Central memory CD8-positive, alpha-beta T cell (primary cell): ENCODE measurements around the gene ABCB4.
A peak's percentile ranks its signal among the peaks of the same experiment; 100 is the strongest.

ENCODE experiments used
- ATAC-seq: fragments of 150-1000 bp; cut with Tn5 transposase; replicated peaks from 2 replicates; pipeline ENCODE4 v1.10.0; 2022; ENCODE audit warnings: mild to moderate bottlenecking, moderate FRiP score, moderate number of reproducible peaks; ENCODE audit not compliant: poor library complexity, severe bottlenecking; ENCODE audit errors: extremely low read depth
- DNase-seq, 2 donors: peaks; one replicate each; pipeline ENCODE4 v3.0.0; 2021; ENCODE audit warnings: low spot score in 2 of 2
- H3K27ac Mint-ChIP-seq: one replicate; pipeline ENCODE4 v1.8.0; 2022; ENCODE audit warnings: low read depth, mild to moderate bottlenecking, moderate library complexity, mixed read lengths
- H3K27me3 Mint-ChIP-seq: one replicate; pipeline ENCODE4 v1.8.0; 2022; ENCODE audit warnings: mixed read lengths
- H3K36me3 Mint-ChIP-seq: one replicate; pipeline ENCODE4 v1.8.0; 2022; ENCODE audit warnings: mild to moderate bottlenecking, moderate library complexity, mixed read lengths; ENCODE audit not compliant: insufficient read depth
- H3K4me1 Mint-ChIP-seq: one replicate; pipeline ENCODE4 v1.8.0; 2022; ENCODE audit warnings: mixed read lengths
- H3K4me3 Mint-ChIP-seq: one replicate; pipeline ENCODE4 v1.8.0; 2022; ENCODE audit warnings: mild to moderate bottlenecking, moderate library complexity, mixed read lengths
- H3K9me3 Mint-ChIP-seq: one replicate; pipeline ENCODE4 v1.8.0; 2022; ENCODE audit warnings: mixed read lengths

ABCB4 gene

GRCh38 chr7:87448388-87448787 is 27.1 kb downstream of the ABCB4 start:
- no peak for DNase-seq
- no peaks in the 10 kb centered on the region for H3K4me1 Mint-ChIP-seq
- H3K27ac Mint-ChIP-seq, result no peak overlapping the region
- no peak for ATAC-seq
- H3K27me3 Mint-ChIP-seq, result peaks cover 35% of the 10 kb centered on the region
- H3K36me3 Mint-ChIP-seq, result peaks cover 6% of the 10 kb centered on the region
- no peaks in the 10 kb centered on the region for H3K9me3 Mint-ChIP-seq
- no peak overlapping the region for H3K4me3 Mint-ChIP-seq

GRCh38 chr7:87447116-87447635 is 28.3 kb downstream of the ABCB4 start:
- Mint-ChIP-seq H3K4me3 (no peak overlapping the region), H3K27me3 (peaks cover 32% of the 10 kb centered on the region), H3K27ac (no peak overlapping the region), H3K4me1 (no peaks in the 10 kb centered on the region), H3K9me3 (no peaks in the 10 kb centered on the region), H3K36me3 (peaks cover 6% of the 10 kb centered on the region)
- DNase-seq (no peak), ATAC-seq (no peak)

GRCh38 chr7:87445897-87446296 is 29.6 kb downstream of the ABCB4 start:
- H3K4me1 Mint-ChIP-seq, result no peaks in the 10 kb centered on the region

GRCh38 chr7:87435546-87435945 is 39.9 kb downstream of the ABCB4 start:
- ATAC-seq, result no peak
- H3K4me3 Mint-ChIP-seq, result no peak overlapping the region
- H3K9me3 Mint-ChIP-seq, result no peaks in the 10 kb centered on the region

More at GRCh38 chr7:87445897-87446296, 29.6 kb downstream of the ABCB4 start:
- Mint-ChIP-seq H3K27me3 (peaks cover 24% of the 10 kb centered on the region), H3K9me3 (no peaks in the 10 kb centered on the region), H3K36me3 (peaks cover 6% of the 10 kb centered on the region), H3K4me3 (no peak overlapping the region), H3K27ac (no peak overlapping the region)
- DNase-seq (no peak), ATAC-seq (no peak)

GRCh38 chr7:87432536-87432935 is 42.9 kb downstream of the ABCB4 start:
- DNase-seq, result no peak
- Mint-ChIP-seq H3K27ac (no peak overlapping the region), H3K4me1 (no peaks in the 10 kb centered on the region), H3K4me3 (no peak overlapping the region), H3K9me3 (no peaks in the 10 kb centered on the region), H3K36me3 (no peaks in the 10 kb centered on the region), H3K27me3 (peaks cover 11% of the 10 kb centered on the region)
- ATAC-seq, result no peak

More at GRCh38 chr7:87435546-87435945, 39.9 kb downstream of the ABCB4 start:
- DNase-seq, result no peak
- H3K27me3 Mint-ChIP-seq, result no peaks in the 10 kb centered on the region
- H3K27ac Mint-ChIP-seq, result no peak overlapping the region
- H3K36me3 Mint-ChIP-seq, result no peaks in the 10 kb centered on the region
- H3K4me1 Mint-ChIP-seq, result no peaks in the 10 kb centered on the region

GRCh38 chr7:87427288-87427687 is 48.2 kb downstream of the ABCB4 start:
- ATAC-seq, result no peak
- H3K4me3 Mint-ChIP-seq, result no peak overlapping the region
- H3K27me3 Mint-ChIP-seq, result peaks cover 16% of the 10 kb centered on the region
- H3K4me1 Mint-ChIP-seq, result no peaks in the 10 kb centered on the region
- DNase-seq, result no peak
- no peak overlapping the region for H3K27ac Mint-ChIP-seq
- no peaks in the 10 kb centered on the region for H3K36me3 Mint-ChIP-seq
- no peaks in the 10 kb centered on the region for H3K9me3 Mint-ChIP-seq

GRCh38 chr7:87426160-87426559 is 49.3 kb downstream of the ABCB4 start:
- no peak for DNase-seq
- Mint-ChIP-seq H3K9me3 (no peaks in the 10 kb centered on the region), H3K27me3 (peaks cover 20% of the 10 kb centered on the region), H3K36me3 (no peaks in the 10 kb centered on the region), H3K4me3 (no peak overlapping the region), H3K4me1 (no peaks in the 10 kb centered on the region), H3K27ac (no peak overlapping the region)
- no peak for ATAC-seq

- H3K4me1 Mint-ChIP-seq, result no peaks in the 10 kb centered on the region
- H3K36me3 Mint-ChIP-seq, result no peaks in the 10 kb centered on the region
- H3K4me3 Mint-ChIP-seq, result no peak overlapping the region
- ATAC-seq, result no peak
- no peaks in the 10 kb centered on the region for H3K9me3 Mint-ChIP-seq
- DNase-seq, result no peak
- H3K27ac Mint-ChIP-seq, result no peak overlapping the region
- peaks cover 32% of the 10 kb centered on the region for H3K27me3 Mint-ChIP-seq
These were observed 51.4 kb downstream of the ABCB4 start for GRCh38 chr7:87424075-87424474.

- Mint-ChIP-seq H3K27ac (no peak overlapping the region), H3K4me1 (no peaks in the 10 kb centered on the region), H3K27me3 (peaks cover 17% of the 10 kb centered on the region), H3K9me3 (no peaks in the 10 kb centered on the region), H3K36me3 (no peaks in the 10 kb centered on the region), H3K4me3 (no peak overlapping the region)
- ATAC-seq, result no peak
- no peak for DNase-seq
These were observed 55.3 kb downstream of the ABCB4 start for GRCh38 chr7:87420173-87420572.

- H3K36me3 Mint-ChIP-seq, result no peaks in the 10 kb centered on the region
- H3K4me1 Mint-ChIP-seq, result no peaks in the 10 kb centered on the region
- peak; percentile 40 for ATAC-seq
- H3K27me3 Mint-ChIP-seq, result peaks cover 17% of the 10 kb centered on the region
- H3K4me3 Mint-ChIP-seq, result no peak overlapping the region
- no peak overlapping the region for H3K27ac Mint-ChIP-seq
- peak; percentile 52 to 58 for DNase-seq
- no peaks in the 10 kb centered on the region for H3K9me3 Mint-ChIP-seq
These were observed 58.5 kb downstream of the ABCB4 start for GRCh38 chr7:87416682-87417587.

- Mint-ChIP-seq H3K36me3 (no peaks in the 10 kb centered on the region), H3K4me1 (no peaks in the 10 kb centered on the region), H3K27me3 (peaks cover 8% of the 10 kb centered on the region), H3K9me3 (no peaks in the 10 kb centered on the region), H3K27ac (no peak overlapping the region), H3K4me3 (no peak overlapping the region)
- DNase-seq (no peak), ATAC-seq (no peak)
These were observed 60.7 kb downstream of the ABCB4 start for GRCh38 chr7:87414794-87415188.

GRCh38 chr7:87413951-87414793 is 61.3 kb downstream of the ABCB4 start:
- peaks cover 2% of the 10 kb centered on the region for H3K27me3 Mint-ChIP-seq
- H3K4me1 Mint-ChIP-seq, result no peaks in the 10 kb centered on the region
- H3K27ac Mint-ChIP-seq, result no peak overlapping the region
- DNase-seq (no peak), ATAC-seq (no peak)
- H3K4me3 Mint-ChIP-seq, result no peak overlapping the region
- no peaks in the 10 kb centered on the region for H3K36me3 Mint-ChIP-seq
- no peaks in the 10 kb centered on the region for H3K9me3 Mint-ChIP-seq
